Lower leg skin (tissue), 3 donors: ENCODE data around the gene KRTAP3-3.

ENCODE experiments used
- POLR2A ChIP-seq, 2 donors: fragments of 450-650 bp; IDR thresholded peaks; one replicate each; pipeline ENCODE4 v1.6.1; 2016 to 2017; ENCODE audit warnings: antibody characterized with exemption in 2 of 2, mild to moderate bottlenecking in 1 of 2, moderate library complexity in 1 of 2
- TF ChIP-seq, protein P1 (sequence below), 3 donors: fragments of 450-650 bp; IDR thresholded peaks; one replicate each; pipeline ENCODE4 v1.5.1; 2016; ENCODE audit warnings: antibody characterized with exemption in 3 of 3, mild to moderate bottlenecking in 3 of 3, moderate library complexity in 2 of 3

DNA sequence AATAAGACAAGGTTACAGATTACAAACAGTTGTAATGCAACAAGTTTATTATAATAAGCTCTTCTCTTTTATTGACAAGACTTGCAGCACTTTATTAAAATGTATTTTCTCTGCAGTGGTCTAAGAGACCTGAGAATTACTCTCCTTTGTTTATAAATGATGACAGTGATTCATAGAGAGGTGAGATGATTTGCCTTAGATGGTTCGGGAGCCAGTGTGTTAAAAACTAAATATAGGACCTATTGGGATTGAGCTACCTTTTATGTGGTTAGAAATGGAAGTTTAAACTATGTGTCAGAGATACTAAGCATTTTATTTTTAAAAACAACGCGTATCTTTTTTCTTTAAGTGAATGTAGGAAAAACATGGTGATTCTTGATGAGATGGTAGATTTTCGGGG, 2.9 kb upstream of the KRTAP3-3 start:
- TF ChIP-seq, protein P1, sequence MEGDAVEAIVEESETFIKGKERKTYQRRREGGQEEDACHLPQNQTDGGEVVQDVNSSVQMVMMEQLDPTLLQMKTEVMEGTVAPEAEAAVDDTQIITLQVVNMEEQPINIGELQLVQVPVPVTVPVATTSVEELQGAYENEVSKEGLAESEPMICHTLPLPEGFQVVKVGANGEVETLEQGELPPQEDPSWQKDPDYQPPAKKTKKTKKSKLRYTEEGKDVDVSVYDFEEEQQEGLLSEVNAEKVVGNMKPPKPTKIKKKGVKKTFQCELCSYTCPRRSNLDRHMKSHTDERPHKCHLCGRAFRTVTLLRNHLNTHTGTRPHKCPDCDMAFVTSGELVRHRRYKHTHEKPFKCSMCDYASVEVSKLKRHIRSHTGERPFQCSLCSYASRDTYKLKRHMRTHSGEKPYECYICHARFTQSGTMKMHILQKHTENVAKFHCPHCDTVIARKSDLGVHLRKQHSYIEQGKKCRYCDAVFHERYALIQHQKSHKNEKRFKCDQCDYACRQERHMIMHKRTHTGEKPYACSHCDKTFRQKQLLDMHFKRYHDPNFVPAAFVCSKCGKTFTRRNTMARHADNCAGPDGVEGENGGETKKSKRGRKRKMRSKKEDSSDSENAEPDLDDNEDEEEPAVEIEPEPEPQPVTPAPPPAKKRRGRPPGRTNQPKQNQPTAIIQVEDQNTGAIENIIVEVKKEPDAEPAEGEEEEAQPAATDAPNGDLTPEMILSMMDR (IDR thresholded peaks at IDR 0.05), result no peak
- TF ChIP-seq POLR2A (IDR thresholded peaks at IDR 0.05), result no peak
